DMS153 treated with DMSO at 0.1 percent for 48 hours (cell line): ENCODE results near the gene PCP4L1.
"Not testable (repeated sequence)": the region's sequence is repeated elsewhere in the genome, so short reads cannot be mapped to it uniquely, and the experiment has no call there.

Source experiments
- DNase-seq: peaks from one replicate; lab custom pipeline; 2025; ENCODE audit not compliant: unreplicated experiment; lab: John Stamatoyannopoulos, UW

PCP4L1 gene

GRCh38 chr1:161227196-161227871, 31.2 kb upstream of the PCP4L1 start:
- peak; percentile 93 for DNase-seq

DNA sequence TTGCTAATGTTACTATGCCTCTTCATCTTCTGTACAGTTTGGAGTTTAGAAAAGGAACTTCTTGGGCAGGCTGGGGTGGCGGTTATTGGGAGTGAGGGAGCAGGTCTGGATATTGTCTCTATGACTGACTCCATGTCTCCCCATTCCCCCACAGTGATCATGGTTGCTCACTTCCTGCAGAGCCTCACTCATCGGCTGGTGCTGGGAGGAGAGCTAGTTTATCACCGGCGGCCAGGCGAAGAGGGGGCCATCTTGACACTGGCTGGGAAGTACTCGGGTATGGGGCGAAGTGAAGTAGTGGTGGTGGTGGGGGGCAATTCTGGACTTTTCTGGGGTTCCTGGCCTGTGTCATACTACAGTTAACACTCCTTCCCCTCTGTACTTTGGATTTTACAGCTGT, 30.5 kb upstream of the PCP4L1 start:
- no peak for DNase-seq

GRCh38 chr1:161229896-161230295, 28.6 kb upstream of the PCP4L1 start:
- no peak for DNase-seq

DNA sequence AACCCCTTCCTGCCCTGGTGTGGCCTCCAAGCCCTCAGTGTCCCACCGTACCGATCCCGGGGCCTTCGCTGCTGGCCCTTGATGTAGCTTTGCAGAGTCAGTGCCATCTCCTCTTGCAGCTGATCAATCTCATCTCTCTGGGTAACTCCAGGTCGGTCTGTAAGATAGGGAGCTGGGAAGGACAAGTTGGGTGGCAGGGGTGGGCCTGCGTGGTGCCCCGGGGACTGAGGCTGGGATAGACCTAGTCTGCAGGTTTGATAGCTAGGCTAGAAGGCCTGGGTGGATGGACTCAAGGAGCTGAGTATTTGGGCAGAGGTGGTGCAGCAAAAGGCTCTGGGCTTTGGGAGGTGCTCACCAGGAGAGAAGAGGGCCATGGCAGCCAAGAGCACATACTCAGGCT, 27.8 kb upstream of the PCP4L1 start:
- DNase-seq: no peak

DNA sequence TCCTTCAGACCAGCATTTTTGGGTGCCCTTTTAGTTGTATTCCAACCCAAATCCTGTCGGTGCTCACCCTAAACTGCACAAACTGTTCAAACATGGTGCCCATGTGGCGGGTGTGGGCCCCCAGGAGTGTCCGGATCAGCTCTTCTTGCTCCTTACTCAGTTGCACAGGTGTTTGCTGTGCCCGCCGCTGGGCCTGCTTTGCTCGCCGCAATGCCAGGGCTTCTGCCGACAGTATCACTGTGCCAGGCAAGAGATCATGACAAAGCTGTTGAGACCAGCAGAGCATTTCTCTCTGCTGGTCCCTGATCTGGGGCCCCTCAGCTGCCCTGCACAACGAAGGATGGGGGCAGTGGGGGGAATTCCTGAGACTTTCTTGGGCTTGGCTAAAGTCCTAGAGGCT, 25.4 kb upstream of the PCP4L1 start:
- no peak for DNase-seq

DNA sequence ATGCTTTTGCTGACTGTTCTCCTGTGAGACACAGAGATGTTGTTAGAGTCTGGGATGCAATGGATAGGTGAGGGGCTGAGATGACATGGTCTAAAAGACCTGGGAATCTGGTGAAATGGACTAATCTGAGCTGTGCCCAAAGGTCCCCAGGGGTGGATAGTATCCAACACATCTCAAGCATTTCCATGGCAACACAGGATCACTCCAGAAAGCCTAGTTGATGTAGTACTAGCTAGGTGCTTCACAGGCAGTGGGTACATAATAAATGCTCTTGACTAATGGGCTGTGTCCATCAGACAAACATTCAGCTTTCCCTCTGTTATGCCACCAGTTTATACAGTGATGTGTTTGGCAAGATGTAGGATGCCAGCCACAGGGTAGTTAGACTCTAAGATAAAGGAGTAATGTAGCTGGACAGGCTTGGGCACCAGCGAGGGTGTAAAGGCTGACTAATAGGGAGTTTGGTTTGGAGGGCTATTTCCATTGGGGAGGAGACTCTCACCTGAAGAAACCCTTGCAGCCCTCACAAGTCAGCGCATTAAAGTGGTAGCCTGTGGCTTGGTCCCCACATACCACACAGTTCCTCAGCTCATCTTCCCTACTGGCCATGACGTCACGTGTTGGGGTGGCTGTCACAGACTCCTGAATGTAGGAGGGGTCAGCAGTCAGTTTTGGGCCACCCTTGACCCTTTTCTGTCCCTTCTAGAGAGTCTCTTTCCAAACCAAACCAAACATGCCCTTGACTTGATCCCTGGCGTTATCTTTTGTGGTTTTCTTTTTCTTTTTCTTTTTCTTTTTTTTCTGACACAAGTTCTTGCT, 22.4 kb upstream of the PCP4L1 start:
- DNase-seq: no peak

DNA sequence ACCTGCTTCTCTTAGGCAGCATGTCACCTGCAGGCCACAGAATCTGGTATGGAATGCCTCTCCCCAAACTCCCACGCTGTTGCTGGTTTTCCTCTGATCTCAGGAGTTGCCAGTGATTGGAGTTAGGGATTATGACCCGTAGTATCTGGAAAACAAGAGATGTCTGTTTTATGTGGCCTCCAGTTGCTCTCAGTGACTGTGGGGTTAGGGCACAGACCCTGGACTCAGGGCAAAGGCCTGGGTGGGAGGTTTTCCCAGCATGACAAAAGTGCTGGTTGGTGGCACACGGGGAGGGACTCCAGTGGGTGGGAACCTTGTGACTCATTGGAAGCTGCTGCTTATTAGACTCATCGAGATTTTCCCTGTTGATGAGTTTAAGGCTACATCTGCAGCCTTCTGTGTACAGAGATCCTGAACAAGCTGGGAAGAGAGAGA, 20.5 kb upstream of the PCP4L1 start, which contains the start of gene NR1I3:
Gene NR1I3, minus strand, starts transcription at position 165 of the 435 bp plus-strand sequence. CDS start 1,638 bp downstream, outside the sequence.
- DNase-seq: no peak

- no peak for DNase-seq
These were observed 16.9 kb upstream of the PCP4L1 start for GRCh38 chr1:161241682-161242081.

- no peak for DNase-seq
These were observed 16.2 kb upstream of the PCP4L1 start for GRCh38 chr1:161242313-161242712.

DNA sequence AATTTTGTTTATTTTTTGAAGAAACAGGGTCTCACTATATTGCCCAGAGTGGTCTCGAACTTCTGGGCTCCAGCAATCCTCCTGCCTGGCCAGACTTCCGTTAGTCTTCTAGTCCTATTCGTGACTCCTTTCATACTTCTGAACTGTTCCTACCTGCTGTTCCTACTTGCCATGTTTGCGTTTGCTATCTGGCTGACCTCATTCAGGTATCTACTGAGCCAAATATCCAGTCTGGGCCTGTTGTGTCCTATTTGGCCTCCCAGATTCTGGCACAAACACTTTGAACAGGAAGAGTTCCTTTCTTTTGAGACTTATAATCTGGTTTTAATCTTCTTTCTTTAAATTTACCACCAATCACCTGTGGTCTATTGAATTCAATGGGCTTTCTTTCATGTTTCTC, 13.7 kb upstream of the PCP4L1 start:
- no peak for DNase-seq

GRCh38 chr1:161250100-161250499, 8.4 kb upstream of the PCP4L1 start:
- not testable (repeated sequence) for DNase-seq

DNA sequence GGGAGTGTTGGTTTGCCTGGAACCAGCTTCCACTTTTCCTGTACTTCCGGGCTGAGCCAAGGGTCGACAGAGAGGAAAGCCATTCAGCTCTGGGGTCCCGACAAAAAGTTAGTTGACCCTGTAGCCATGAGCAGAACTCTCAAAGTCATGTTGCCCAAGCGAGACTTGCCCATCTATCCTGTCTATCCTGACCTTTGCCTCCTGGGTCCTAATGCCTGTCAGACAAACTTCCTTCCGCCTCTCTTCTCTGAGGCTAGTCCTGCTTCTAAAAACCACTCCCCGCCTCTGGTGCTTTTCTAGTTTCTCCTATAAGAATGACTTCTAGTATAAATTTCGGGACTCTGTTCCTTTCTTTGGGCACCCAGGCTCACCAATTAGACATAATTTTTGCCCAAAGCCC, 7.7 kb upstream of the PCP4L1 start:
- no peak for DNase-seq

GRCh38 chr1:161251579-161251978, 7.0 kb upstream of the PCP4L1 start:
- DNase-seq: no peak

DNA sequence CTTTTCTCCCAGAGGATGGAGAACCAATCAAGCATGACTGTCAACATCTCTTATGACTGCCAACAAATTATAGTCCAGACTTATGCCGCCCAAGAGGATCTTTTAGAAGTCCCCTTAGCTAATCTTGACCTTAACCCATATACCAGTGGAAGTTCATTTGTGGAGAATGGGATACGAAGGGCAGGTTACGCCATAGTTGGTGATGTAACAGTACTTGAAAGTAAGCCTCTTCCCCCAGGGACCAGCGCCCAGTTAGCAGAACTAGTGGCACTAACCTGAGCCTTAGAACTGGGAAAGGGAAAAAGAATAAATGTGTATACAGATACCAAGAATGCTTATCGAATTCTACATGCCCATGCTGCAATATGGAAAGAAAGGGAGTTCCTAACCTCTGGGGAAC, 3.2 kb upstream of the PCP4L1 start:
- not testable (repeated sequence) for DNase-seq

DNA sequence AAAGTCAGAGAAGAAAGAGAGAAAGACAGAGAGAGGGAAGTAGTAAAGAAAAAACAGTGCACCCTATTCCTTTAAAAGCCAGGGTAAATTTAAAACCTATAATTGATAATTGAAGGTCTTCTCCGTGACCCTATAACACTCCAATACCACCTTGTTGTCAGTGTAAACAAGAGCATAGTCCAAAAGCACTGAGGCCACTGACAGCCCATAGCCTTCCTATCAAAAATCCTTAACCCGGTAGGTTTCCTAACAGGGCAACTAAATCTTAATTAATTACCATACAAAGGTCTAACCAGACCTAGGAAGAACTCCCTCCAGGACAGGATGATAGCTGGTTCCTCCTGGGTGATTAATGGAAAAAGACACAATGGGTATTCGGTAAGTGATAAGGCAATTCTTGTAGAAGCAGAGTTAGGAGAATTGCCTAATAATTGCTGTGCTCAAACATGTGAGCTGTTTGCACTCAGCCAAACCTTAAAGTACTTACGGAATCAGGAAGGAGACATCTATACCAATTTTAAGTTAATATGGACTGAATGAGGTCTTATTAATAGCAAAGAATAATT, 2.5 kb upstream of the PCP4L1 start:
- DNase-seq: not testable (repeated sequence)

GRCh38 chr1:161257109-161257508, 1.4 kb upstream of the PCP4L1 start:
- not testable (repeated sequence) for DNase-seq

DNA sequence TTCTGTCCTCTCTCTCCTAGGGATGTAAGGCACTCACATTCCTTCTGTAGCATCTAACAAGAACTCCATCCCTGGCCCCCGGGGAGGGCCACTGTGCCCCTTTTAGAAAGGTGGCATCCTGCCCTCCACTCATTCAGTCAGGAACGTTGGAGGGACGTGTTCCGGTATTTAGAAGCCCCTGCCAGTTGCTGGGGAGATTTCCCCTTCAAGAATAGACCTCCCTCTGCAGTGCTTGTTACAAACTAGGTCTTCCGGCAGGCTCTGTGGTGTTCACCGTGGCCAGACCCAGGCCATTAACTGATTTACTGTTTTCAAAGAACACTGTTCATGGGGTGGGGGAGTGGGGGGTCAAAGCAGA, 779 bp downstream of the PCP4L1 start:
- no peak for DNase-seq

GRCh38 chr1:161259765-161260164, 1.2 kb downstream of the PCP4L1 start:
- no peak for DNase-seq

DNA sequence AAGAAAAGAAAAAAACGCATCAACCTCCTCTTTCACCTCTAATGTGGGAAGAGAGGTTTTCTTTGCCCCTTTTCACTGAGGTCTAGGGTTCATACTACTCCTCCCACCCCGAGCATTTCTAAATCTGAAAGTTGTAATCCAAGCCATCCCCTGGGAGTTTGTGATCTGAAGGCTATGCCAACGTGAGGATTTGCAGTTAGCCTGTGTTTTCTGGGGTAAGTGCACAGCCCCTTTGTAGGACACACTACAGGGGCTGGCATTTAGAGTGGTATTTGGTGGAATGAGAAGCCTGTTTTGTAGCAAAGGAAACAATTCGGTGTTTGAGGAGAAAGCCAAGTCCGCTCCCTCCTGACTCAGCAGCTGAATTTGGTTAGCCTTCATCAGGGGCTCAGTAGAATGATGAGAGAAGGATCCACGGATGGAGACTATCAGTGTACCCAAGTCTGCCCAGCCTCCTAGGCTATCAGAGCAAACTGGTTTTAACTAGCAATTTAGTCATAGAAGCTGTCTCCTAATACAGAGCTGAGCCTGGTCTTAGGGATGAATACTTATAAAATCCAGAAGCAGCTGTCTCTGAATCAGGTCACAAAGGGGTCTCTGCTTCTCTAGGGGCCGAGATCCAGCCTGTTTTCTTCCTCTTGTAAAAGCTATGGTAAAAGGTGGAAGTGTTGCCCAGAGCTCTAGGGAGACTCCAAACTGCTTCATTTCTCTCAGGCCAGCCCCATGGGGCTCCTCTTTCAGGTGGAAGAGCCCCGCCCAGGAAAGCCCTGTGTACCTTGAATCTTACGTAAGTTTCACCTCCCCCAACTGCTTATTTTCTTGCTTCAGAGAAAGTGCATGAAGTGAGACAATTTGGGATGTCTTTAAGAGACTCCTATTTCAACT, 2.1 kb downstream of the PCP4L1 start:
- DNase-seq: no peak

DNA sequence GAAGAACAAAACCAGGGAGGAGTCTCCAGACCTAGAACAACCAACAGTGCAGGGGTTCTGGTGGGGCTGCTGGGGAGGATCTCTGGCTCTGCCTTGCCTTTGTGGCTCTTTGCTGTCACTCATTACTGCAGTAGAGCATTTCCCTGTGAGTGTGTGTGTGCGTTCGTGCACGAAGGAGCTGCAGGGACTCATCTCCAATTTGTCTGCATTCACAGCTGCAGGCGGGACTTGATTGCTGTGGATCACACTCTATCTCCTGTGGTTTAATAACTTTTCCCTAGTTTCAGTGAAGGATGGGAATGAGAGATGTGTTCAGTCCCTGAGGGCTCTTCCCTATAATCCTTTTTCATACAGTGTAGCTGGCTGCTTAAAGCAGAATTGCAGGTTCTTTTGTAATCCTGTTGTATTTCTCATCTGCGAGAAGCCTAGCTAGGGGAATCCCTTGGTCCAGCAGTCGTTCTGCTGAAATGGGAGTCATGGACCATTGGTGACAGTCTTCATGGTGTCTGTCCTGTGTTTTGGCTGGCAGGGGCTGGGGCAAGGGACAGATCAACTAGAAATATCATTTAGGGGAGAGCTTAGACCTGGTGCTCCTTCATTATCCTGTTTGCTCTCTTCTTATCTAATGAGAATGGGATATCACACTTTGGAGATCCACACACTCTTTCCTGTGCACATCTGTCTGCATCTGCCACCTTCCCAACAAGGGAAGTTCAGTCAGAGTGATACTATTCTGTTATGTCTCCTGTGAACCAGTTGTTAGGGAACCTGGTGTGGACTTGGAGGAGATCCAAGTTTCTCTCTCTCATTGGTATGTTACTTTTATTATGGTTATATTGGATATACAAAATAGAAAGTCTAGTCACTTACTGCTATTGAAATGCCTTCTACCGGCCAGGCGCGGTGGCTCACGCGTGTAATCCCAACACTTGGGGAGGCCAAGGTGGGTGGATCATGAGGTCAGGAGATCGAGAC, 3.0 kb downstream of the PCP4L1 start:
- DNase-seq: no peak
